K562 (cell line): ENCODE measurements around the gene HDAC7. TPM values are rescaled to one million over a fixed set of nuclear protein-coding genes. Genes with fewer than 3 reads are reported as not detected.

Experiments used
- ATAC-seq: fragments of 200-7000 bp; cut with Tn5 transposase; 3 replicates; pipeline ENCODE4 v1.9.1; 2020; ENCODE audit warnings: moderate library complexity
- BruUV-seq: library from RNA; stranded (reverse); fragments of 400-500 nt; replicated peaks from 2 replicates; lab custom pipeline; 2021; lab: Mats Ljungman, UMichigan
- CTCF ChIA-PET: fragments of 300-600 bp; formaldehyde crosslinking; extraction: SDS; loops from one replicate; lab custom pipeline; 2021; ENCODE audit warnings: low intra/inter-chr PET ratio; lab: Yijun Ruan, JAX
- POLR2A ChIA-PET: fragments of 300-600, 350-650 bp; sonication (Branson Sonifier 250); formaldehyde crosslinking; extraction: SDS; loops from one replicate; lab custom pipeline; 2021; ENCODE audit warnings: antibody characterized with exemption, inconsistent platforms; lab: Yijun Ruan, JAX
- DNase-seq, 4 experiments: peaks; one replicate each; pipeline versions ENCODE4 v3.0.0 to v3.0.0-alpha.2; 2011 to 2018; ENCODE audit warnings: low spot score in 3 of 4, mixed read lengths in 3 of 4; ENCODE audit errors: extremely low read depth in 1 of 4
- FAIRE-seq: peaks from 2 replicates; lab custom pipeline; 2011; peaks lifted over from hg19 to GRCh38; lab: Jason Lieb, UNC
- H2AFZ ChIP-seq: 2 replicates; pipeline ENCODE4 v1.6.0; 2011; ENCODE audit warnings: low read depth, low read length, control low read depth, inconsistent platforms
- H3K27ac ChIP-seq: fragments of 200-600 bp; 3 replicates; pipeline ENCODE4 v1.8.0; 2011; ENCODE audit warnings: low read depth, mild to moderate bottlenecking, control low read depth, inconsistent platforms, low read length, moderate library complexity, mixed read lengths; ENCODE audit errors: extremely low read depth
- H3K27me3 ChIP-seq, 2 experiments: fragments of 300-600 bp in 1 of 2; 2 replicates in 1 of 2; 3 replicates in 1 of 2; pipeline versions ENCODE4 v1.6.0 to v1.8.0; 2011; ENCODE audit warnings: inconsistent platforms in 2 of 2, low read length in 2 of 2, mild to moderate bottlenecking in 1 of 2, mixed read lengths in 1 of 2, moderate library complexity in 1 of 2; ENCODE audit not compliant: control insufficient read depth in 2 of 2, insufficient read depth in 2 of 2
- H3K36me3 ChIP-seq: fragments of 300-600 bp; 3 replicates; pipeline ENCODE4 v1.8.0; 2011; ENCODE audit warnings: mild to moderate bottlenecking, low read length, inconsistent platforms; ENCODE audit not compliant: control insufficient read depth, insufficient read depth
- H3K4me1 ChIP-seq, 2 experiments: fragments of 200-600 bp in 1 of 2; replicated peaks in 1 of 2; 2 replicates in 1 of 2; 3 replicates in 1 of 2; pipeline versions ENCODE4 v1.5.1 to v1.8.0; 2011; ENCODE audit warnings: inconsistent platforms in 2 of 2, low read length in 2 of 2, mild to moderate bottlenecking in 1 of 2, mixed read lengths in 1 of 2, moderate library complexity in 1 of 2; ENCODE audit not compliant: control insufficient read depth in 2 of 2, insufficient read depth in 2 of 2
- H3K4me2 ChIP-seq: 2 replicates; pipeline ENCODE4 v1.6.1; 2011; ENCODE audit warnings: low read length, control low read depth, inconsistent platforms, mixed read lengths; ENCODE audit not compliant: insufficient read depth
- H3K4me3 ChIP-seq: fragments of 200-600 bp; sonication (generic), shearing (Covaris generic); 2 replicates; pipeline ENCODE4 v1.5.1; 2016; ENCODE audit warnings: control low read depth, inconsistent platforms
- H3K79me2 ChIP-seq: fragments of 200-600 bp; 3 replicates; pipeline ENCODE4 v1.8.0; 2011; ENCODE audit warnings: low read length, inconsistent platforms; ENCODE audit not compliant: control insufficient read depth, insufficient read depth
- H3K9ac ChIP-seq, 2 experiments: 2 replicates each; pipeline versions ENCODE4 v1.6.0 to v1.6.1; 2011; ENCODE audit warnings: low read depth in 2 of 2, low read length in 2 of 2, control low read depth in 1 of 2, inconsistent platforms in 1 of 2, mild to moderate bottlenecking in 1 of 2, mixed read lengths in 1 of 2; ENCODE audit not compliant: insufficient read depth in 1 of 2
- H3K9me1 ChIP-seq: one replicate; pipeline ENCODE4 v1.6.0; 2011; ENCODE audit warnings: inconsistent platforms, mild to moderate bottlenecking, low read length, moderate library complexity; ENCODE audit not compliant: control insufficient read depth, insufficient read depth
- H3K9me3 ChIP-seq: replicated peaks from 2 replicates; pipeline ENCODE4 v1.5.1; 2011; ENCODE audit warnings: low read depth, low read length, inconsistent platforms; ENCODE audit not compliant: control insufficient read depth, insufficient read depth
- H4K20me1 ChIP-seq: replicated peaks from 2 replicates; pipeline ENCODE4 v1.6.1; 2011; ENCODE audit warnings: low read length, inconsistent platforms, mixed read lengths; ENCODE audit not compliant: control insufficient read depth, insufficient read depth
- BRCA1 ChIP-seq, 2 experiments: fragments of 450-650 bp in 1 of 2; sonication (generic) in 1 of 2; formaldehyde crosslinking in 1 of 2; IDR thresholded peaks; 2 replicates each; pipeline versions ENCODE4 v1.5.0 to v1.6.1; 2017 to 2020; ENCODE audit warnings: mild to moderate bottlenecking in 1 of 2, missing genetic modification reagents in 1 of 2
- HNRNPH1 ChIP-seq: fragments of 200-400 bp; formaldehyde crosslinking; optimal IDR thresholded peaks from 2 replicates; pipeline ENCODE3; 2017; ENCODE audit warnings: low read depth, mild to moderate bottlenecking, low read length, moderate library complexity
- PCBP2 ChIP-seq: fragments of 200-400 bp; formaldehyde crosslinking; IDR thresholded peaks from 2 replicates; pipeline ENCODE4 v1.6.1; 2018; ENCODE audit warnings: low read length, low read depth, mild to moderate bottlenecking, moderate library complexity; ENCODE audit not compliant: poor library complexity, severe bottlenecking
- POLR2AphosphoS2 ChIP-seq: IDR thresholded peaks from 2 replicates; pipeline ENCODE4 v1.6.1; 2012; ENCODE audit warnings: low read length, improper control_type of control experiment
- POLR2AphosphoS5 ChIP-seq: IDR thresholded peaks from 2 replicates; pipeline ENCODE4 v1.6.1; 2011; ENCODE audit warnings: mild to moderate bottlenecking, low read depth, low read length, moderate library complexity; ENCODE audit not compliant: control insufficient read depth, insufficient read depth
- SMARCA4 ChIP-seq: fragments of 450-650 bp; IDR thresholded peaks from 2 replicates; pipeline ENCODE4 v1.6.1; 2016
- ZNF583 ChIP-seq: fragments of 250-450 bp; sonication (Bioruptor Pico); IDR thresholded peaks from 2 replicates; pipeline ENCODE4 v1.4.0; 2020
- WGBS: fragments of 100-300 bp; shearing (Covaris generic); methylation state at CpG from one replicate; pipeline ENCODE4 v1.1.6; 2016; ENCODE audit warnings: low coverage, mixed read lengths; ENCODE audit not compliant: insufficient coverage; ENCODE audit errors: missing lambda C conversion rate; 5-methylcytosine and 5-hydroxymethylcytosine counted together
- in situ Hi-C: fragments of 300-500 bp; cut with MboI; formaldehyde crosslinking; loops from 4 replicates; pipeline ENCODE4 v1.15.0; 2018; ENCODE audit warnings: inconsistent platforms, mixed read lengths
- intact Hi-C: fragments of 100-400 bp; cut with micrococcal nuclease; formaldehyde crosslinking; loops from 2 replicates; pipeline ENCODE4 v1.14.2; 2022
- polyA plus RNA-seq, 8 experiments: library from polyadenylated mRNA; depleted of rRNA in 4 of 8; stranded (reverse) in 5 of 8; unstranded in 3 of 8; fragments of >200 nt; fragmentation: Nextera tagmentation in 2 of 8; fragmentation: Illumina TruSeq in 1 of 8; extraction: Ambion mirVana in 2 of 8; extraction: Trizol in 1 of 8; gene quantifications; 2 replicates each; pipeline versions ENCODE4 v1.2.1 to v1.2.3, GENCODE V29; 2011 to 2014; ENCODE audit warnings: inconsistent platforms in 1 of 8, missing spikeins in 1 of 8
- total RNA-seq, 7 experiments: library from RNA; depleted of rRNA in 6 of 7; stranded (reverse); fragments of >200 nt in 6 of 7; fragmentation: Illumina TruSeq in 2 of 7; extraction: Trizol in 2 of 7; gene quantifications; 2 replicates each; pipeline versions ENCODE4 v1.2.1 to v1.2.3, GENCODE V29; 2011 to 2021; ENCODE audit warnings: low replicate concordance in 1 of 7
- TF ChIP-seq, protein P1 (sequence below): IDR thresholded peaks from 2 replicates; pipeline ENCODE4 v1.6.1; 2016; ENCODE audit warnings: missing genetic modification characterization, missing compliant biosample characterization
- TF ChIP-seq, protein P2 (sequence below): sonication (generic); IDR thresholded peaks from 2 replicates; pipeline ENCODE4 v1.6.1; 2016

HDAC7 gene
- total and polyA plus RNA-seq, 9 of the 15 experiments (the other 6 are each of a cell fraction or from before 2014, with no cell fraction given), result 2.5 to 129 (median 31.1) TPM

DNA sequence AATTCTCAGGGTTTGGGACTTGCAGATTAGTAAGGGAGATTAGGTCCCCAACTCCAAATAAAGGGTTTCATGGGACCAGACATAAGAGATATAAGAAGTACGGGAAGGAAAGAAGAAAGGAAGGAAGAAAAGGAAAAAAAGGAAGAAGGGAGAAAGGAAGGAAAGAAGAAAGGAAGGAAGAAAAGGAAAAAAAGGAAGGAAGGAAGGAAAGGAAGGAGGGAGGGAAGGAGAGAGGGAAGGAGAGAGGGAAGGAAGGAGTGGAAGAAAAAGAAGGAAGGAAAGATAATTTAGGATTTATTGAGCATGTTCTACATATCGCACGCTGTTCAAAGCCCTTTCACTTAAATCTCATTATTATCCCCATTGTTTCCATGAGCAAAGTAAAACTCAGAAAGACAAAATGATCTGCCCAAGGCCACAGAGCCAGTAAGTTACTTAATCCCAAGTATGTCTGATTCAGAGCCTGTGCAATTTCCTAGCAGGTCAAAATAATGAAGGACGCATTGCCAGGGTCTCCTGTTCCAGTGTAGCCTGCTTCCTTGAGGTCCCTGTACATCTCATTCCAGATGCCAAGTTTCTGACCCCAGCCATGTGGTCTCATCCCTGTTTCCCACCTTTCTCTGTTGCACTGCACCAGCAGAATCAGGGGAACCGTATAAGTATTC is 3.9 kb upstream of the HDAC7 start (continued):
- TF ChIP-seq, protein P1, sequence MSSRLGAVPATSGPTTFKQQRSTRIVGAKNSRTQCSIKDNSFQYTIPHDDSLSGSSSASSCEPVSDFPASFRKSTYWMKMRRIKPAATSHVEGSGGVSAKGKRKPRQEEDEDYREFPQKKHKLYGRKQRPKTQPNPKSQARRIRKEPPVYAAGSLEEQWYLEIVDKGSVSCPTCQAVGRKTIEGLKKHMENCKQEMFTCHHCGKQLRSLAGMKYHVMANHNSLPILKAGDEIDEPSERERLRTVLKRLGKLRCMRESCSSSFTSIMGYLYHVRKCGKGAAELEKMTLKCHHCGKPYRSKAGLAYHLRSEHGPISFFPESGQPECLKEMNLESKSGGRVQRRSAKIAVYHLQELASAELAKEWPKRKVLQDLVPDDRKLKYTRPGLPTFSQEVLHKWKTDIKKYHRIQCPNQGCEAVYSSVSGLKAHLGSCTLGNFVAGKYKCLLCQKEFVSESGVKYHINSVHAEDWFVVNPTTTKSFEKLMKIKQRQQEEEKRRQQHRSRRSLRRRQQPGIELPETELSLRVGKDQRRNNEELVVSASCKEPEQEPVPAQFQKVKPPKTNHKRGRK (tag), result peak; percentile 87
- TF ChIP-seq SMARCA4, result no peak
- TF ChIP-seq, protein P2, sequence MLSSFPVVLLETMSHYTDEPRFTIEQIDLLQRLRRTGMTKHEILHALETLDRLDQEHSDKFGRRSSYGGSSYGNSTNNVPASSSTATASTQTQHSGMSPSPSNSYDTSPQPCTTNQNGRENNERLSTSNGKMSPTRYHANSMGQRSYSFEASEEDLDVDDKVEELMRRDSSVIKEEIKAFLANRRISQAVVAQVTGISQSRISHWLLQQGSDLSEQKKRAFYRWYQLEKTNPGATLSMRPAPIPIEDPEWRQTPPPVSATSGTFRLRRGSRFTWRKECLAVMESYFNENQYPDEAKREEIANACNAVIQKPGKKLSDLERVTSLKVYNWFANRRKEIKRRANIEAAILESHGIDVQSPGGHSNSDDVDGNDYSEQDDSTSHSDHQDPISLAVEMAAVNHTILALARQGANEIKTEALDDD, result no peak
- TF ChIP-seq POLR2AphosphoS2, result no peak
- no peak for TF ChIP-seq HNRNPH1
- TF ChIP-seq ZNF583 (CRISPR knock-in tag), result no peak
- no peak for TF ChIP-seq BRCA1 (IDR thresholded peaks at IDR 0.05)
- no peak for TF ChIP-seq BRCA1 (CRISPR knock-in tag; IDR thresholded peaks at IDR 0.05)

DNA sequence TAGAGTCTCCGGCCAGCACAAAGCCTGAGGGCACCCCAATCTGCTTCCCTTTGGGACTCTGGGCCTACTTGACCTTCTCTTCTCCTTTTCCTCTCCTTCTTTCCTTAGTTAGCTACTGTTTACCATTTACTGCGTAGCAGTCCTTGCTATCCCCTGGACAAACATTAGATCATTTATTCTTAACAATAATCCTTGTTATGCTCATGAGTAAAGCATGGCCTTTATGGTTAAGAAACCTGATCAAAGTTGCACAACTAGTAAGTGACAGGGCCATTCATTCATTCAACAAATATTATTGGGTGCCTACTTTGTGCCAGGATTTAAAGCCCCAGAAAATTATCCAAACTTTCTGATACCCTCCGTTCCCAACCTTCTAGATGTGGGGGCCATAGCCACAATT is 3.2 kb upstream of the HDAC7 start:
- ATAC-seq, result no peak
- intact Hi-C loops, result no loop called here
- peaks cover 7% of the 10 kb centered on the region for H3K36me3 ChIP-seq
- POLR2A ChIA-PET, result interaction anchor here (0.7 to 1.7 kb wide), 4 partner anchors 10 to 86 kb away, joined by 3 to 10 read pairs (median 4); no protein-coding TSS in a partner anchor
- no peak overlapping the region for H3K9ac ChIP-seq
- CTCF ChIA-PET, result no interaction called here
- no peak overlapping the region for H3K4me2 ChIP-seq
- 77% methylated on average over 3 of the region's 3 CpGs for WGBS
- no peaks in the 10 kb centered on the region for H3K27me3 ChIP-seq
- no peaks in the 10 kb centered on the region for H3K9me3 ChIP-seq
- H3K4me1 ChIP-seq, result peaks cover 29 to 36% of the 10 kb centered on the region in 2 experiments
- no peak overlapping the region for H3K4me3 ChIP-seq
- no peak for FAIRE-seq
- peaks cover 27% of the 10 kb centered on the region for H3K79me2 ChIP-seq
- in situ Hi-C loops, result no loop called here
- no peak overlapping the region for H3K27ac ChIP-seq
- DNase-seq, result no peak
- H4K20me1 ChIP-seq, result no peaks in the 10 kb centered on the region
- no TSS peak for BruUV-seq
- peak overlapping the region; percentile 65 for H2AFZ ChIP-seq
- H3K9me1 ChIP-seq, result no peaks in the 10 kb centered on the region
- TF ChIP-seq PCBP2, result no peak
- TF ChIP-seq POLR2AphosphoS5, result no peak
